H9 (cell line): ENCODE results near the gene MTG1. TPM values are rescaled to one million over a fixed set of nuclear protein-coding genes. Genes with fewer than 3 reads are reported as not detected.

ENCODE experiments used
- DNase-seq: peaks from one replicate; pipeline ENCODE4 v3.0.0-alpha.2; 2017
- H2AFZ ChIP-seq: one replicate; pipeline ENCODE4 v1.6.1; 2013; ENCODE audit warnings: mild to moderate bottlenecking, low read length, control low read depth, moderate library complexity
- H2AK5ac ChIP-seq: 2 replicates; pipeline ENCODE4 v1.6.1; 2013; ENCODE audit warnings: low read length, control low read depth, mixed read lengths; ENCODE audit not compliant: insufficient read length
- H2BK120ac ChIP-seq: one replicate; pipeline ENCODE4 v1.6.1; 2013; ENCODE audit warnings: low read depth, mild to moderate bottlenecking, low read length, control low read depth, inconsistent platforms; ENCODE audit not compliant: poor library complexity, severe bottlenecking
- H2BK12ac ChIP-seq: 2 replicates; pipeline ENCODE4 v1.6.1; 2013; ENCODE audit warnings: low read length, control low read depth, mixed read lengths, low read depth; ENCODE audit not compliant: insufficient read length
- H2BK15ac ChIP-seq: 2 replicates; pipeline ENCODE4 v1.6.1; 2013; ENCODE audit warnings: low read depth, low read length, control low read depth
- H2BK20ac ChIP-seq: one replicate; pipeline ENCODE4 v1.6.1; 2013; ENCODE audit warnings: low read depth, mild to moderate bottlenecking, low read length, control low read depth, inconsistent platforms; ENCODE audit not compliant: poor library complexity, severe bottlenecking
- H2BK5ac ChIP-seq: 2 replicates; pipeline ENCODE4 v1.6.1; 2013; ENCODE audit warnings: low read length, control low read depth, mixed read lengths; ENCODE audit not compliant: insufficient read length
- H3K14ac ChIP-seq: 2 replicates; pipeline ENCODE4 v1.6.1; 2013; ENCODE audit warnings: low read length, control low read depth; ENCODE audit not compliant: insufficient read depth
- H3K18ac ChIP-seq: 2 replicates; pipeline ENCODE4 v1.6.1; 2013; ENCODE audit warnings: low read depth, mild to moderate bottlenecking, mixed read lengths, low read length, control low read depth; ENCODE audit not compliant: insufficient read length
- H3K23ac ChIP-seq: 2 replicates; pipeline ENCODE4 v1.6.1; 2013; ENCODE audit warnings: low read length, control low read depth, mixed read lengths, low read depth; ENCODE audit not compliant: insufficient read length
- H3K23me2 ChIP-seq: 2 replicates; pipeline ENCODE4 v1.6.1; 2013; ENCODE audit warnings: low read depth, mild to moderate bottlenecking, mixed read lengths, low read length, control low read depth; ENCODE audit not compliant: insufficient read length, poor library complexity, severe bottlenecking
- H3K27ac ChIP-seq: 2 replicates; pipeline ENCODE4 v1.5.1; 2013; ENCODE audit warnings: low read length, control low read depth, mixed read lengths, low read depth; ENCODE audit not compliant: insufficient read length
- H3K27me3 ChIP-seq: 2 replicates; pipeline ENCODE4 v1.6.1; 2013; ENCODE audit warnings: low read length, control low read depth, inconsistent platforms; ENCODE audit not compliant: insufficient read depth
- H3K4ac ChIP-seq: 2 replicates; pipeline ENCODE4 v1.6.1; 2013; ENCODE audit warnings: low read depth, mild to moderate bottlenecking, control low read depth, inconsistent platforms, low read length, moderate library complexity
- H3K4me1 ChIP-seq: 2 replicates; pipeline ENCODE4 v1.6.1; 2013; ENCODE audit warnings: low read length, control low read depth, inconsistent platforms; ENCODE audit not compliant: insufficient read depth
- H3K4me2 ChIP-seq: 2 replicates; pipeline ENCODE4 v1.6.1; 2013; ENCODE audit warnings: low read length, control low read depth, mixed read lengths; ENCODE audit not compliant: insufficient read length, insufficient read depth
- H3K56ac ChIP-seq: 2 replicates; pipeline ENCODE4 v1.6.1; 2013; ENCODE audit warnings: low read depth, mild to moderate bottlenecking, mixed read lengths, low read length, control low read depth; ENCODE audit not compliant: insufficient read length
- H3K79me1 ChIP-seq: 2 replicates; pipeline ENCODE4 v1.6.1; 2013; ENCODE audit warnings: low read depth, mild to moderate bottlenecking, moderate library complexity, low read length, control low read depth, inconsistent platforms; ENCODE audit not compliant: insufficient read depth, poor library complexity, severe bottlenecking
- H3K79me2 ChIP-seq: 2 replicates; pipeline ENCODE4 v1.6.1; 2013; ENCODE audit warnings: low read length, control low read depth, inconsistent platforms; ENCODE audit not compliant: insufficient read depth
- H3K9ac ChIP-seq: 2 replicates; pipeline ENCODE4 v1.6.1; 2013; ENCODE audit warnings: low read length, control low read depth, mixed read lengths; ENCODE audit not compliant: insufficient read length; ENCODE audit errors: extremely low read depth
- H3K9me3 ChIP-seq: one replicate; pipeline ENCODE4 v1.6.1; 2013; ENCODE audit warnings: low read depth, low read length, inconsistent platforms; ENCODE audit not compliant: control insufficient read depth
- H3T11ph ChIP-seq: one replicate; pipeline ENCODE4 v1.6.1; 2013; ENCODE audit warnings: mild to moderate bottlenecking, low read length, control low read depth, inconsistent platforms
- H4K20me1 ChIP-seq: one replicate; pipeline ENCODE4 v1.6.1; 2013; ENCODE audit not compliant: control insufficient read depth, insufficient read length, insufficient read depth
- H4K5ac ChIP-seq: 2 replicates; pipeline ENCODE4 v1.6.1; 2013; ENCODE audit warnings: low read depth, mild to moderate bottlenecking, mixed read lengths, low read length, control low read depth; ENCODE audit not compliant: insufficient read length
- H4K8ac ChIP-seq: replicated peaks from 2 replicates; pipeline ENCODE4 v1.6.1; 2013; ENCODE audit warnings: low read length, control low read depth, mixed read lengths, low read depth; ENCODE audit not compliant: insufficient read length
- H4K91ac ChIP-seq: 2 replicates; pipeline ENCODE4 v1.6.1; 2013; ENCODE audit warnings: low read depth, mild to moderate bottlenecking, moderate library complexity, mixed read lengths, low read length, control low read depth; ENCODE audit not compliant: insufficient read length
- H3K27ac Mint-ChIP-seq, 3 experiments: 2 replicates in 2 of 3; 3 replicates in 1 of 3; pipeline ENCODE4 v1.8.0; 2020 to 2021; ENCODE audit warnings: mixed read lengths in 3 of 3, mild to moderate bottlenecking in 1 of 3, moderate library complexity in 1 of 3
- H3K27me3 Mint-ChIP-seq: 2 replicates; pipeline ENCODE4 v1.8.0; 2021; ENCODE audit warnings: low read depth, mild to moderate bottlenecking, moderate library complexity, mixed read lengths
- H3K36me3 Mint-ChIP-seq, 3 experiments: 2 replicates in 2 of 3; 3 replicates in 1 of 3; pipeline ENCODE4 v1.8.0; 2020 to 2021; ENCODE audit warnings: low read depth in 3 of 3, mixed read lengths in 3 of 3; ENCODE audit not compliant: insufficient read depth in 1 of 3
- H3K4me1 Mint-ChIP-seq, 2 experiments: 2 replicates each; pipeline ENCODE4 v1.8.0; 2020; ENCODE audit warnings: mixed read lengths in 2 of 2
- H3K4me3 Mint-ChIP-seq, 2 experiments: 2 replicates in 1 of 2; 3 replicates in 1 of 2; pipeline ENCODE4 v1.8.0; 2020 to 2021; ENCODE audit warnings: mild to moderate bottlenecking in 2 of 2, mixed read lengths in 2 of 2, moderate library complexity in 1 of 2
- H3K9me3 Mint-ChIP-seq, 2 experiments: 2 replicates in 1 of 2; 3 replicates in 1 of 2; pipeline ENCODE4 v1.8.0; 2020; ENCODE audit warnings: mild to moderate bottlenecking in 2 of 2, mixed read lengths in 2 of 2, moderate library complexity in 1 of 2
- CTCF ChIP-seq: fragments of 200-600 bp; sonication (generic); conservative IDR thresholded peaks from 3 replicates; pipeline ENCODE4 v1.8.0; 2021; ENCODE audit warnings: antibody characterized with exemption, mild to moderate bottlenecking
- WGBS: extraction: QIAGEN DNeasy Blood & Tissue Kit; methylation state at CpG from one replicate; pipeline ENCODE4 v1.1.7; 2013; ENCODE audit warnings: missing lambda C conversion rate, low lambda C conversion rate, mixed read lengths; ENCODE audit not compliant: insufficient read length; ENCODE audit errors: extremely low coverage; 5-methylcytosine and 5-hydroxymethylcytosine counted together
- total RNA-seq: library from RNA; stranded (reverse); gene quantifications from 2 replicates; pipeline ENCODE4 v1.2.1, GENCODE V29; 2021

MTG1 gene
- total RNA-seq, 1 experiment from 2014 or later, result 65.3 TPM

GRCh38 chr10:133377025-133377817, 16.7 kb upstream of the MTG1 start:
- Histone ChIP-seq H2AFZ (no peak overlapping the region), H2BK12ac (no peak overlapping the region), H3K23ac (no peak overlapping the region), H3K56ac (no peak overlapping the region), H3K79me1 (no peaks in the 10 kb centered on the region), H3K4ac (no peak overlapping the region), H3K4me1 (no peaks in the 10 kb centered on the region), H4K91ac (no peak overlapping the region), H3K18ac (no peak overlapping the region), H2BK120ac (no peak overlapping the region), H2BK20ac (no peak overlapping the region), H4K5ac (no peak overlapping the region), H2BK5ac (no peak overlapping the region), H4K20me1 (no peaks in the 10 kb centered on the region), H3K14ac (no peak overlapping the region), H2AK5ac (no peak overlapping the region), H3K4me2 (no peak overlapping the region), H4K8ac (no peak overlapping the region), H3K9ac (no peak overlapping the region), H3K27me3 (peaks cover 18% of the 10 kb centered on the region), H3T11ph (no peak overlapping the region), H3K23me2 (peaks cover 8% of the 10 kb centered on the region), H3K79me2 (no peaks in the 10 kb centered on the region), H2BK15ac (no peak overlapping the region), H3K9me3 (no peaks in the 10 kb centered on the region), H3K27ac (no peak overlapping the region)
- Mint-ChIP-seq H3K27ac (no peak overlapping the region), H3K36me3 (peaks cover 0 to 5% (median 1%) of the 10 kb centered on the region in 3 experiments; a peak in 1 of 7 replicates), H3K27me3 (peaks cover 58% of the 10 kb centered on the region), H3K9me3 (peaks cover 0 to 3% of the 10 kb centered on the region in 2 experiments; a peak in 2 of 5 replicates), H3K4me1 (peaks cover 0 to 5% of the 10 kb centered on the region in 2 experiments; a peak in 2 of 4 replicates), H3K4me3 (peak overlapping the region in 1 of 2 experiments; percentile 63; a peak in 3 of 5 replicates)
- no CpG with 5 or more reads among the region's 30 CpGs for WGBS
- DNase-seq, result no peak
- TF ChIP-seq CTCF, result no peak
